MM.1S (cell line): ENCODE measurements around the gene LRP6.

Source experiments
- CTCF ChIP-seq: fragments of 300-600 bp; sonication (generic); IDR thresholded peaks from 2 replicates; pipeline ENCODE4 v1.5.1; 2016; ENCODE audit warnings: antibody characterized with exemption, low read length, mixed read lengths
- EZH2 ChIP-seq: fragments of 300-600 bp; sonication (generic); optimal IDR thresholded peaks from 2 replicates; pipeline ENCODE3; 2017; ENCODE audit warnings: low read depth, mild to moderate bottlenecking, antibody characterized with exemption, low read length, mixed read lengths
- EZH2phosphoT487 ChIP-seq: fragments of 300-600 bp; sonication (generic); IDR thresholded peaks from 2 replicates; pipeline ENCODE4 v1.6.1; 2018; ENCODE audit warnings: antibody characterized with exemption, low read length

GRCh38 chr12:12182703-12183365 lies 84.0 kb downstream of the LRP6 start:
- no peak for TF ChIP-seq EZH2phosphoT487
- no peak for TF ChIP-seq CTCF
- no peak for TF ChIP-seq EZH2
